Stimulated activated CD8-positive, alpha-beta memory T cell treated with anti-CD3 and anti-CD28 coated beads, Interleukin-2, amount 100 ng/mL, for 48 hours (primary cell): Measurements from ENCODE around the gene GNMT.

Experiments used
- DNase-seq, 2 donors: peaks; one replicate each; pipeline ENCODE4 v3.0.0-alpha.2; 2020; ENCODE audit warnings: low read depth in 2 of 2

GNMT gene

GRCh38 chr6:42960243-42961019, at the start of gene GNMT:
Gene GNMT, plus strand, starts transcription at chr6:42960754. Its CDS starts 14 bp downstream, at chr6:42960768.
- DNase-seq = peak in 1 of 2 donors; percentile 17

- DNase-seq = no peak
Observed at GRCh38 chr6:42911171-42912021, 49.2 kb upstream of the GNMT start.

GRCh38 chr6:42914546-42914945, 46.0 kb upstream of the GNMT start:
- DNase-seq = no peak

GRCh38 chr6:42915732-42916131, 44.8 kb upstream of the GNMT start, which contains the start of gene PTCRA:
Gene PTCRA, plus strand, starts transcription at chr6:42916053. Its CDS starts 17 bp downstream, at chr6:42916070.
- no peak for DNase-seq

- DNase-seq = no peak
Observed at GRCh38 chr6:42916288-42916687, 44.3 kb upstream of the GNMT start.

GRCh38 chr6:42921801-42922200, 38.8 kb upstream of the GNMT start:
- DNase-seq = no peak

GRCh38 chr6:42923666-42924065, 36.9 kb upstream of the GNMT start:
- DNase-seq = no peak

- no peak for DNase-seq
Observed at GRCh38 chr6:42925248-42925857, 35.2 kb upstream of the GNMT start.

GRCh38 chr6:42928986-42929820, 31.4 kb upstream of the GNMT start, which contains the start of gene CNPY3:
Gene CNPY3, plus strand, starts transcription at chr6:42929480. Its CDS starts 91 bp downstream, at chr6:42929571.
- peak; percentile 88 to 91 for DNase-seq

GRCh38 chr6:42929821-42930360, 30.7 kb upstream of the GNMT start:
- DNase-seq = peak; percentile 43 to 52

GRCh38 chr6:42932412-42932811, 28.1 kb upstream of the GNMT start:
- DNase-seq = no peak

- no peak for DNase-seq
Observed at GRCh38 chr6:42933205-42933604, 27.3 kb upstream of the GNMT start.

GRCh38 chr6:42935322-42935721, 25.2 kb upstream of the GNMT start:
- no peak for DNase-seq

GRCh38 chr6:42936398-42936797, 24.2 kb upstream of the GNMT start:
- DNase-seq = no peak

- DNase-seq = no peak
Observed at GRCh38 chr6:42937548-42938427, 22.8 kb upstream of the GNMT start.

GRCh38 chr6:42938428-42938796, 22.1 kb upstream of the GNMT start:
- DNase-seq = no peak

GRCh38 chr6:42938987-42939809, 21.4 kb upstream of the GNMT start:
- no peak for DNase-seq

- DNase-seq = no peak
Observed at GRCh38 chr6:42939810-42940167, 20.8 kb upstream of the GNMT start.

- DNase-seq = no peak
Observed at GRCh38 chr6:42940493-42941045, 20.0 kb upstream of the GNMT start.
